Measurements from ENCODE around the gene FHDC1.

Gene FHDC1

GRCh38 chr4:152946446-152946845 lies 10.3 kb downstream of the FHDC1 start:
- no peak overlapping the region for H3K4me3 ChIP-seq (ENCODE audit: low read depth, low read length)
- in situ Hi-C loops (cut with HindIII; ENCODE audit: low sequenced_read_pairs) = no loop called here
- TF ChIP-seq CTCF (IDR thresholded peaks at IDR 0.05; ENCODE audit: low read depth, low read length) = no peak

GRCh38 chr4:152947311-152947710 lies 11.2 kb downstream of the FHDC1 start:
- no peak for DNase-seq (ENCODE audit: low read depth, low spot score)
- H3K4me3 ChIP-seq (ENCODE audit: low read depth, low read length) = no peak overlapping the region
- TF ChIP-seq CTCF (IDR thresholded peaks at IDR 0.05; ENCODE audit: low read depth, low read length) = no peak
- in situ Hi-C loops (cut with HindIII; ENCODE audit: low sequenced_read_pairs) = no loop called here

More at GRCh38 chr4:152946446-152946845, 10.3 kb downstream of the FHDC1 start:
- no peak for DNase-seq (ENCODE audit: low read depth, low spot score)

- no peak overlapping the region for H3K4me3 ChIP-seq (ENCODE audit: low read depth, low read length)
- DNase-seq (ENCODE audit: low read depth, low spot score) = no peak
- TF ChIP-seq CTCF (IDR thresholded peaks at IDR 0.05; ENCODE audit: low read depth, low read length) = no peak
- in situ Hi-C loops (cut with HindIII; ENCODE audit: low sequenced_read_pairs) = no loop called here
Observed at GRCh38 chr4:152949930-152950329, 13.8 kb downstream of the FHDC1 start.

- in situ Hi-C loops (cut with HindIII; ENCODE audit: low sequenced_read_pairs) = no loop called here
- H3K4me3 ChIP-seq (ENCODE audit: low read depth, low read length) = no peak overlapping the region
- no peak for DNase-seq (ENCODE audit: low read depth, low spot score)
- no peak for TF ChIP-seq CTCF (IDR thresholded peaks at IDR 0.05; ENCODE audit: low read depth, low read length)
Observed at GRCh38 chr4:152950402-152951274, 14.5 kb downstream of the FHDC1 start.

- DNase-seq (ENCODE audit: low read depth, low spot score) = no peak
- in situ Hi-C loops (cut with HindIII; ENCODE audit: low sequenced_read_pairs) = no loop called here
- H3K4me3 ChIP-seq (ENCODE audit: low read depth, low read length) = no peak overlapping the region
- TF ChIP-seq CTCF (IDR thresholded peaks at IDR 0.05; ENCODE audit: low read depth, low read length) = no peak
Observed at GRCh38 chr4:152951348-152951747, 15.2 kb downstream of the FHDC1 start.

- DNase-seq (ENCODE audit: low read depth, low spot score) = no peak
- in situ Hi-C loops (cut with HindIII; ENCODE audit: low sequenced_read_pairs) = no loop called here
- no peak for TF ChIP-seq CTCF (IDR thresholded peaks at IDR 0.05; ENCODE audit: low read depth, low read length)
- no peak overlapping the region for H3K4me3 ChIP-seq (ENCODE audit: low read depth, low read length)
Observed at GRCh38 chr4:152953514-152953913, 17.4 kb downstream of the FHDC1 start.

All from astrocyte of the spinal cord (primary cell).